Ascending aorta (tissue), 2 donors: Measurements from ENCODE around the gene CEP135. TPM values are rescaled to one million over a fixed set of nuclear protein-coding genes. Genes with fewer than 3 reads are reported as not detected.

Experiments used
- DNase-seq, 2 donors: peaks; one replicate each; pipeline ENCODE4 v3.0.0-alpha.2; 2019; ENCODE audit warnings: low spot score in 2 of 2
- H3K27ac ChIP-seq, 2 donors: fragments of 200-600 bp; sonication (generic); one replicate each; pipeline ENCODE4 v1.5.1; 2016 to 2017; ENCODE audit warnings: mild to moderate bottlenecking in 1 of 2
- H3K27me3 ChIP-seq: fragments of 200-600 bp; sonication (generic); one replicate; pipeline ENCODE4 v1.5.1; 2017
- H3K36me3 ChIP-seq, 2 donors: fragments of 200-600 bp; sonication (generic); one replicate each; pipeline ENCODE4 v1.5.1; 2016
- H3K4me1 ChIP-seq, 2 donors: fragments of 200-600 bp; sonication (generic); one replicate each; pipeline ENCODE4 v1.5.1; 2016 to 2017; ENCODE audit warnings: mild to moderate bottlenecking in 1 of 2
- H3K4me3 ChIP-seq, 2 donors: fragments of 200-600 bp; sonication (generic); one replicate each; pipeline ENCODE4 v1.5.1; 2016 to 2017; ENCODE audit warnings: mild to moderate bottlenecking in 1 of 2
- H3K9me3 ChIP-seq, 2 donors: fragments of 200-600 bp; sonication (generic); one replicate each; pipeline ENCODE4 v1.5.1; 2016
- CTCF ChIP-seq, 3 experiments: fragments of 200-600 bp in 2 of 3; fragments of 450-650 bp in 1 of 3; sonication (generic) in 2 of 3; IDR thresholded peaks; one replicate each; pipeline ENCODE4 v1.5.1; 2016 to 2019; ENCODE audit warnings: antibody characterized with exemption in 3 of 3, mild to moderate bottlenecking in 1 of 3, moderate library complexity in 1 of 3
- intact Hi-C: fragments of 100-400 bp; cut with DNase I; formaldehyde crosslinking; loops from one replicate; pipeline ENCODE4 v1.15.1; 2023
- total RNA-seq: library from RNA; depleted of rRNA; stranded (reverse); fragments of >200 nt; gene quantifications from one replicate; pipeline ENCODE4 v1.1.0, GENCODE V29; 2016

CEP135 gene
- total RNA-seq, 1 donor from 2014 or later = 0.53 TPM

DNA sequence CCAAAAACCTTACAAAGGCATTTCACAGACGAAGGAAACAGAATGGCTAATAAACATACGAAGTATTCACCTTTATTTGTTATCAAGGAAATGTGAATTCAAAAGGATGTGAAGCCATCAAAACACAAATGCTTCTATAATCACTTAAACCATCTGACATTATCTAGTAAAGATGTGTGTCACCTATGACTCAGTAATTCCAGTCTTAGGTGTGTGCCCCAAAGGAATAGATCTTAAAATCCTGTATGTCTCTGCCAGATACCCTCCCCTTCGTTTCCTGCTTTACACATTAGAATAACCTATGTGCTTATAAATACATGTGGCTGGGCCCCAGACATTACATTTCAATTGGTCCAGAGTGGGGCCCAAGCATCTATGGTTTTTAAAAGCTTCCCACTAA is 41.8 kb upstream of the CEP135 start:
- no peak for DNase-seq
- Histone ChIP-seq H3K27me3 (no peaks in the 10 kb centered on the region), H3K36me3 (peaks cover 24 to 26% of the 10 kb centered on the region in 2 donors), H3K9me3 (no peaks in the 10 kb centered on the region), H3K4me1 (no peaks in the 10 kb centered on the region), H3K27ac (no peak overlapping the region), H3K4me3 (no peak overlapping the region)
- TF ChIP-seq CTCF (IDR thresholded peaks at IDR 0.05) = no peak
- intact Hi-C loops = no loop called here

GRCh38 chr4:55907469-55907868 is 41.3 kb upstream of the CEP135 start:
- Histone ChIP-seq H3K27me3 (no peaks in the 10 kb centered on the region), H3K4me1 (no peaks in the 10 kb centered on the region), H3K4me3 (no peak overlapping the region), H3K9me3 (no peaks in the 10 kb centered on the region), H3K36me3 (peaks cover 19 to 23% of the 10 kb centered on the region in 2 donors), H3K27ac (no peak overlapping the region)
- intact Hi-C loops = no loop called here
- DNase-seq = no peak
- no peak for TF ChIP-seq CTCF (IDR thresholded peaks at IDR 0.05)

DNA sequence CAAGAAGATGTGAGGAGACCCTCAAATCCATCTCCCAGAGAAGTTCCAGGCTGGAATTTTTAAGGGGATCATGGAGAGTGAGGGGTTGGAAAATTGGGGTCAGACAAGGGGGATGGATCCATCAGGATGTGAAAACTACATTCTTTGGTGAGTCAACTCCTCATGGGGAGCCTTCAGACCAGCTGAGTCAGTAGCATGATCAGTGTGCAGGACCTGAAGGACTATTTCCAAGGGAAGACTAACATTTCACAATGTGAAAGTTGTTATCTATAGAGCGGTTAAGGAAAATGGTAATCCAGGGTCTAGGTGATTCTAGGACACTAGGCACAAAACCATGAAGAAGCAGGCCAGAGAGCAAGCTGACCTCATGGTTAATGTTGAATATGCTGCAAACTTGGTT is 38.6 kb upstream of the CEP135 start:
- Histone ChIP-seq H3K9me3 (no peaks in the 10 kb centered on the region), H3K27ac (no peak overlapping the region), H3K36me3 (peaks cover 0 to 5% of the 10 kb centered on the region in 2 donors), H3K4me1 (no peaks in the 10 kb centered on the region), H3K27me3 (no peaks in the 10 kb centered on the region), H3K4me3 (no peak overlapping the region)
- no peak for DNase-seq
- intact Hi-C loops = no loop called here
- TF ChIP-seq CTCF (IDR thresholded peaks at IDR 0.05) = no peak

DNA sequence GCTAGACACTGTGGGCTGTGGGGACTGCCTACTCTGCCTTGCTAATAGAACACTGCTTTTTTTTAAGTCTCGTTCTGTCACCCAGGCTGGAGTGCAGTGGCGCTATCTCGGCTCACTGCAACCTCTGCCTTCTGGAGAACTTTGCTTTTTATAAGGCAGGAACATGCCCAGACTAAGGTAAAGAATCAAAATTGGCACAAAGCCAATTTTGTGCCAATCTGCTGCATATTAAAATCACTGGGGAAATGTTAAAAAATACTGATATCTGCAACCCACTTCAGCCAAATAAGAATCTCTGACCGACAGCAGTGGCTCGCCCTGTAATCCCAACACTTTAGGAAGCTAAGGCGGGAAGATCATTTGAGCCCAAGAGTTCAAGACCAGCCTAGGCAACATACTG is 36.5 kb upstream of the CEP135 start:
- no peak for DNase-seq
- H3K27ac ChIP-seq = no peak overlapping the region
- intact Hi-C loops = no loop called here
- H3K36me3 ChIP-seq = no peaks in the 10 kb centered on the region
- no peaks in the 10 kb centered on the region for H3K9me3 ChIP-seq
- no peak overlapping the region for H3K4me3 ChIP-seq
- no peak for TF ChIP-seq CTCF (IDR thresholded peaks at IDR 0.05)
- H3K27me3 ChIP-seq = no peaks in the 10 kb centered on the region
- no peaks in the 10 kb centered on the region for H3K4me1 ChIP-seq

DNA sequence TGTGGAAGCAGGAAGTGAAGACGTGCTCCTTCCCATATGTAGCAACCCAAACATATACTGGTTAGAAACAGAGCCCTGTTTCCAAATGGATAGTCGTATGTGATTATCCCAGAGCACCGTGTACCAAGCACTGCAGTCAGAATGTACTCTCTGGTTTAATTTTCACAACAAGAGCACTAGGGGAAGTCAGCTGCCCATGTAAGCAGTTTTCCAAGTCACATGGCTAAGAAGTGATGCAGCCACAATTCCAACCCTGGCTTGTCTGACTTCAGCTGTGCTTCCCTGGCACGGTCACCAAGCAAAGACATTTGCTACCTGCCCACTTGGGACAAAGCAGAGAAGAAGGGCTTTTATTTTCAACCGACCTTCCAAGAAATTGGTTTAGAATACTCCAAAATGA is 28.2 kb upstream of the CEP135 start:
- Histone ChIP-seq H3K27me3 (no peaks in the 10 kb centered on the region), H3K36me3 (no peaks in the 10 kb centered on the region), H3K27ac (no peak overlapping the region), H3K4me3 (no peak overlapping the region), H3K4me1 (no peaks in the 10 kb centered on the region), H3K9me3 (no peaks in the 10 kb centered on the region)
- intact Hi-C loops = no loop called here
- TF ChIP-seq CTCF (IDR thresholded peaks at IDR 0.05) = no peak
- DNase-seq = no peak

GRCh38 chr4:55921093-55921492 is 27.7 kb upstream of the CEP135 start:
- intact Hi-C loops = no loop called here
- Histone ChIP-seq H3K4me3 (no peak overlapping the region), H3K27me3 (no peaks in the 10 kb centered on the region), H3K27ac (no peak overlapping the region), H3K4me1 (no peaks in the 10 kb centered on the region), H3K9me3 (no peaks in the 10 kb centered on the region), H3K36me3 (no peaks in the 10 kb centered on the region)
- TF ChIP-seq CTCF (IDR thresholded peaks at IDR 0.05) = no peak
- DNase-seq = no peak
